Adipocyte (in vitro differentiated cells): ENCODE measurements around the gene SDC3.

ENCODE experiments used
- DNase-seq: peaks from one replicate; pipeline ENCODE4 v3.0.0-alpha.2; 2015; ENCODE audit warnings: low read depth
- H3K27me3 ChIP-seq: replicated peaks from 2 replicates; pipeline ENCODE4 v1.7.0; 2013; ENCODE audit warnings: mild to moderate bottlenecking, low read length, moderate library complexity; ENCODE audit not compliant: control insufficient read depth, insufficient read depth
- H3K36me3 ChIP-seq: 2 replicates; pipeline ENCODE4 v1.7.0; 2013; ENCODE audit warnings: low read length, mild to moderate bottlenecking, moderate library complexity; ENCODE audit not compliant: control insufficient read depth, insufficient read depth, severe bottlenecking
- H3K4me1 ChIP-seq: 2 replicates; pipeline ENCODE4 v1.7.0; 2013; ENCODE audit warnings: mild to moderate bottlenecking, low read length, moderate library complexity; ENCODE audit not compliant: control insufficient read depth, insufficient read depth
- H3K4me3 ChIP-seq: 2 replicates; pipeline ENCODE4 v1.7.0; 2013; ENCODE audit warnings: mild to moderate bottlenecking, low read length, moderate library complexity
- H3K9ac ChIP-seq: 2 replicates; pipeline ENCODE4 v1.7.0; 2013; ENCODE audit warnings: mild to moderate bottlenecking, low read length, moderate library complexity
- H3K9me3 ChIP-seq: 2 replicates; pipeline ENCODE4 v1.7.0; 2013; ENCODE audit warnings: mild to moderate bottlenecking, low read length, moderate library complexity; ENCODE audit not compliant: control insufficient read depth

SDC3 gene

GRCh38 chr1:30842697-30843354 is 65.7 kb downstream of the SDC3 start:
- H3K9me3 ChIP-seq = no peaks in the 10 kb centered on the region
- DNase-seq = no peak
- H3K9ac ChIP-seq = no peak overlapping the region
- H3K4me3 ChIP-seq = no peak overlapping the region
- peaks cover 14% of the 10 kb centered on the region for H3K4me1 ChIP-seq
- no peaks in the 10 kb centered on the region for H3K36me3 ChIP-seq
- H3K27me3 ChIP-seq = peaks cover 87% of the 10 kb centered on the region

GRCh38 chr1:30840904-30841598 is 67.5 kb downstream of the SDC3 start:
- Histone ChIP-seq H3K27me3 (peaks cover 83% of the 10 kb centered on the region), H3K9ac (no peak overlapping the region), H3K4me1 (peaks cover 14% of the 10 kb centered on the region), H3K4me3 (no peak overlapping the region), H3K36me3 (no peaks in the 10 kb centered on the region), H3K9me3 (no peaks in the 10 kb centered on the region)
- DNase-seq = no peak

GRCh38 chr1:30839827-30840359 is 68.7 kb downstream of the SDC3 start:
- DNase-seq = no peak
- H3K27me3 ChIP-seq = peaks cover 73% of the 10 kb centered on the region
- no peak overlapping the region for H3K9ac ChIP-seq
- no peaks in the 10 kb centered on the region for H3K9me3 ChIP-seq
- H3K36me3 ChIP-seq = no peaks in the 10 kb centered on the region
- no peak overlapping the region for H3K4me3 ChIP-seq
- H3K4me1 ChIP-seq = peaks cover 3% of the 10 kb centered on the region

- no peaks in the 10 kb centered on the region for H3K4me1 ChIP-seq
- H3K4me3 ChIP-seq = no peak overlapping the region
- H3K36me3 ChIP-seq = no peaks in the 10 kb centered on the region
- DNase-seq = no peak
- peaks cover 64% of the 10 kb centered on the region for H3K27me3 ChIP-seq
- H3K9ac ChIP-seq = no peak overlapping the region
- H3K9me3 ChIP-seq = no peaks in the 10 kb centered on the region
Measured at GRCh38 chr1:30838996-30839395, 69.6 kb downstream of the SDC3 start.

GRCh38 chr1:30837653-30838052 is 70.9 kb downstream of the SDC3 start:
- H3K9ac ChIP-seq = no peak overlapping the region
- no peak overlapping the region for H3K4me3 ChIP-seq
- DNase-seq = no peak
- no peaks in the 10 kb centered on the region for H3K4me1 ChIP-seq
- H3K27me3 ChIP-seq = peaks cover 53% of the 10 kb centered on the region
- no peaks in the 10 kb centered on the region for H3K36me3 ChIP-seq
- no peaks in the 10 kb centered on the region for H3K9me3 ChIP-seq

- no peaks in the 10 kb centered on the region for H3K9me3 ChIP-seq
- H3K36me3 ChIP-seq = no peaks in the 10 kb centered on the region
- no peaks in the 10 kb centered on the region for H3K4me1 ChIP-seq
- DNase-seq = no peak
- no peak overlapping the region for H3K4me3 ChIP-seq
- H3K9ac ChIP-seq = no peak overlapping the region
- peaks cover 35% of the 10 kb centered on the region for H3K27me3 ChIP-seq
Measured at GRCh38 chr1:30834253-30834652, 74.3 kb downstream of the SDC3 start.

GRCh38 chr1:30830537-30830936 is 78.0 kb downstream of the SDC3 start:
- peaks cover 9% of the 10 kb centered on the region for H3K4me1 ChIP-seq
- H3K27me3 ChIP-seq = peaks cover 21% of the 10 kb centered on the region
- no peaks in the 10 kb centered on the region for H3K36me3 ChIP-seq
- no peak for DNase-seq
- no peak overlapping the region for H3K4me3 ChIP-seq
- no peak overlapping the region for H3K9ac ChIP-seq
- no peaks in the 10 kb centered on the region for H3K9me3 ChIP-seq

- Histone ChIP-seq H3K4me3 (no peak overlapping the region), H3K27me3 (peaks cover 21% of the 10 kb centered on the region), H3K9ac (no peak overlapping the region), H3K4me1 (peaks cover 13% of the 10 kb centered on the region), H3K36me3 (no peaks in the 10 kb centered on the region), H3K9me3 (no peaks in the 10 kb centered on the region)
- no peak for DNase-seq
Measured at GRCh38 chr1:30829889-30830288, 78.7 kb downstream of the SDC3 start.

GRCh38 chr1:30824736-30825429 is 83.7 kb downstream of the SDC3 start:
- Histone ChIP-seq H3K27me3 (peaks cover 12% of the 10 kb centered on the region), H3K9ac (peak overlapping the region; percentile 91), H3K9me3 (no peaks in the 10 kb centered on the region), H3K4me1 (peaks cover 52% of the 10 kb centered on the region), H3K4me3 (peak overlapping the region; percentile 82), H3K36me3 (no peaks in the 10 kb centered on the region)
- no peak for DNase-seq

GRCh38 chr1:30823969-30824735 is 84.4 kb downstream of the SDC3 start:
- H3K9ac ChIP-seq = peak overlapping the region; percentile 91
- peaks cover 57% of the 10 kb centered on the region for H3K4me1 ChIP-seq
- peaks cover 10% of the 10 kb centered on the region for H3K27me3 ChIP-seq
- H3K9me3 ChIP-seq = no peaks in the 10 kb centered on the region
- peak overlapping the region; percentile 82 for H3K4me3 ChIP-seq
- no peaks in the 10 kb centered on the region for H3K36me3 ChIP-seq
- DNase-seq = peak; percentile 99

GRCh38 chr1:30823627-30823968 is 85.0 kb downstream of the SDC3 start:
- H3K4me3 ChIP-seq = peak overlapping the region; percentile 82
- no peaks in the 10 kb centered on the region for H3K9me3 ChIP-seq
- peaks cover 10% of the 10 kb centered on the region for H3K27me3 ChIP-seq

More at GRCh38 chr1:30823627-30823968, 85.0 kb downstream of the SDC3 start:
- Histone ChIP-seq H3K4me1 (peaks cover 52% of the 10 kb centered on the region), H3K9ac (peak overlapping the region; percentile 91), H3K36me3 (no peaks in the 10 kb centered on the region)
- no peak for DNase-seq
